HG02938 (cell line): ENCODE results near the gene CELA2B.

Experiments used
- ATAC-seq: cut with Tn5 transposase; IDR thresholded peaks from one replicate; pipeline ENCODE4 v1.9.1; 2021; ENCODE audit warnings: mild to moderate bottlenecking, moderate library complexity; ENCODE audit not compliant: unreplicated experiment

The CELA2B gene

DNA sequence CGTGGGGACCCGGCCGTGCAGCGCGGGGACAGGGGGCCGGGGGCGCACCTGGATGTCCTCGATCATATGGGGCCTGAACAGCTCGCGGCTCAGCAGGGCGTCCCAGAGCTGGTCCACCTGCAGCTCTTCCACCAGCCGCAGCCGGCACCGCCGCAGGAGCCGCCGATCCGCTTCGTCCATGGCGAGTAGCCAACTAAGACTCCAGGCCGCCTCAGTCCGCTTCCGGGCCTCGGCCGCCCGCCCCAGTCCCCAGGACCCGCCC, 48.0 kb downstream of the CELA2B start, which contains the start of gene CASP9:
TSS of gene CASP9 (minus strand) at position 195 of the 262 bp plus-strand sequence. CDS start at position 180, 15 bp downstream.
- no peak for ATAC-seq

DNA sequence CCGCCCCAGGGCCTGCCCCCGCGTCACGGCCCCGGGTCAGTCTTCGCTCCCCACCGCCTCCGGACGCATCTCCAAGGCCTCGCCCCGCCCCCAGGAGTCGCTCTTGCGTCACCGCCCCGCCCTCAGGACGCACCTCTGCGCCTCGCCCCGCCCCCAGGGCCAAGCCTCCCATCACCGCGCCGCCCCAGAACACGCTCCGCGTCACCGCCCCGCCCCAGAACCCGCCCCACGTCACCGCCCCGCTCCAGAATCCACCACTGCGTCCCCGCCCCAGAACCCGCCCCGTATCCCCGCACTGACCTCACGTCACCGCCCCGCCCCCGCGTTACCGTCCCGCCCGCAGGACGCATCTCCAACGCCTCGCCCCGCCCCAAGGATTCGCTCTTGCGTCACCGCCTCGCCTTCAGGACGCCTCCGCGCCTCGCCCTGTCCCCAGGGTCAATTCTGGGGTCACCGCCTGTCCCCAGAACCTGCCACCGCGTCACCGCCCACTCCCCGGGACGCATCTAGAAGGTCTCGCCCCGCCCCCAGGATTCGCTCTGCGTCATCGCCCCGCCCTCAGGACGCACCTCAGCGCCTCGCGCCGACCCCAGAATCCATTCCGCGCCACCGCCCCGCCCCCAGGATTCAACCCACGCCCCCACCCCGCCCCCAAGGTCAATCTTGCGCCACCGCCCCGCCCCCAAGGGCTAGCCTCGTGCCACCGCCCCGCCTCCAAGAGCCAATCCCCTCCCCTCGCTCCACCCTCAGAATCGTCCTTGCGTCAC, 48.6 kb downstream of the CELA2B start:
- ATAC-seq: peak; percentile 34

DNA sequence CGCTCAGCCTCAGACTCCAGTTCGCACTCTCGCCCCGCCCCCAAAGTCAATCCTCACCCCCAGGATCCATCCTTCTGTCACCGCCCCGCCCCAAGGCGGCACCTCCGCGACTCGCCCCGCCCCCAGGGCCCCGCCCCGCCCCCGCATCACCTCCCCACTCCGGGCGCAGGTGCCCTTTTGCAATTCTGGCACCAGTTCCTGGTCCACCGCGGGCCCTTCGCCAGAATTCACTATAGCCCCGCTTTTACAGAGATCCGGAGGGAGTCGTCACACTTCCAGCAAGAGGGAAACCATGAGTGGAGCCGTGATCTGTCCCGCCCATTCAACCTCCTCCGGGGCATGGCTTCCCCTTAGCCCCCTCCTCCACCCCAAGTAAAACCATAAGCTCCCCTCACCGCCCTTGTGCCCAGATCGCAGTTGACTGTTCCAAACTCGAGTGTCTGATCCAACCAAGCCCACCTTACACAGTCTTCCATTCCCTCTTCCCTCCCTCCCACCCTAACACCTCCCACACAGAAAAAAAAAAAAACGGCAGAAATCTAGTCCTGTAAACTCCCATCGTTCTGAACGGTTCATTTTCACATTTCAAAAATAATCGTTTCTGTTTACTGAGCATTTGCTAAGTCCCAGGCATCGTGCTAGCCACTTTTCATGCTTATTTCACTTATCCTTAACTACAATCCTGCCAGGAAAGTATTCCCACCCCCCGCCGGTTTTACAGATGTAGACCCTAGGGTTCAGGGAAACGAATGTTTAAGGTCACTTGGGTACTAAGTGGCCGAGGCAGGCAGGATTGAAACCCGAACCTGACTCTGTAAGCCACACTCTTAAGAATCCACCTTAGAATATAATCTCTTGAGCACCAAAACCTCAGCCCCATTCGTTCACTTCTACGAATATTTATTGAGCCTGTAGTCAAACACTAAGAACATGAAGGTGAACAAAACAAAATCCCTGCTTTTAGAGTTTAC, 49.4 kb downstream of the CELA2B start:
- peak; percentile 36 for ATAC-seq

DNA sequence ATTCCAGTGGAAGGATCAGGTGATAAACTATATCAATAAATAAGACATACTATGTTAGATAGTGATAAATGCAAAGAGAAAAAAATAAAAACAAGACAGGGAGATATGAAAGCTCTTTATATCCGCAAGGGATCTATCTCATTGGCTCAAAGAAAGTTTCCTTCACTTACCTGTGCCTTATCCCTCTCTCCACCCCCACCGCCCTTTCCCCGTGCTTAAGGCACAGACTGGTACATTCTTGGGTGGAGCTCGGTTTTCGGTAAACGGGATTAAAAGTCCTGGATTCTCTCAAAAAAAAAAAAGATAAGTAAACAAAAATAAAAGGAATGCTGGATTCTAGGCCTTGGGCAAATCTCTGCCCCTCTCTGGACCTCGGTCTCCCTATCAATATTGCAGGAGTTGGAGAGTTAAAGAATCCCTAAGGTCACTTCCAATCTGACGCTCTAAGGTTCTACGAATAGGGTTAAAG, 50.2 kb downstream of the CELA2B start:
- no peak for ATAC-seq

DNA sequence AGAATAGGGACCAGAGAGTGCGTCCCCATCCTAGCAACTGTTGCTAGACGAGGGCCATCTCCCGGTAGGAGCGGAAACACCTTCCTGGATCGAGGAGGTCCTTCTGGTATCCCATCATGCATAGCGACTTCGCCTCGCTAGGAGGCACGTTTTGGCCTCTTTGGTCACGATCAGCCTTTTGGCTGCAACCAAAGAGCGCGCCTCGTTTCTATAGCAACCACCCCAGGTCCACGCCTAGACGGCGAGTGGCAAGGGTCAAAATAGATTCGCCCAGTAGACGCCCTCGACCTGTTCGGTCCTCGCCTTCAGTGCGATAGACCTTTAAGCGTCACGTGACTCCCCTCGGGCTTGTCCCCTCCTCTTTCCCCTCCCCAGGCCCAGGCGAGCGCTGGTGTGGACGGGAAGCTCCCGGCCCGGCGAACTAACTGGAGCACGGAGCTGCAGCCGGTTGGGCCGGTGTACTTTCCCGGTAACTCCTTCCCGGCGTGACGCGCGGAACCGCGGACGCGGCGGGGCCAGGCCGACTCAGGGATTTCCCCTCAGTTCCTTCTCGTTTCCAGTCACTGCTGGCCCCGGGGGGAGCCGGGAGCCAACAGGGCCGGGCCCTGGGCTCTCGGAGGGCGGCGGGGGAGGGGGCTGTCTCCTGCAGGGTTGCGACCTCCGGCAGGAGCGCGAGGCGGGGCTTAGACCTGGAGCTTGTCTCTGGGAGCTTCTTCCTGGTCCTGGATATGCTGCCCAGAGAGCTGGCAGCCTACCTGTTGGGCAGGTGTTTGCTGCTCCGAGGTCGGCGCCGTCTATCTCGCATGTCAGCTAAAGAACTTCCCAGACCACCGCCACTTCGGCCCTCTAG, 50.8 kb downstream of the CELA2B start, which contains the start of gene DNAJC16:
TSS of gene DNAJC16 (plus strand) at position 359 of the 850 bp plus-strand sequence. CDS start 2,258 bp downstream, outside the sequence.
- ATAC-seq: peak; percentile 61

DNA sequence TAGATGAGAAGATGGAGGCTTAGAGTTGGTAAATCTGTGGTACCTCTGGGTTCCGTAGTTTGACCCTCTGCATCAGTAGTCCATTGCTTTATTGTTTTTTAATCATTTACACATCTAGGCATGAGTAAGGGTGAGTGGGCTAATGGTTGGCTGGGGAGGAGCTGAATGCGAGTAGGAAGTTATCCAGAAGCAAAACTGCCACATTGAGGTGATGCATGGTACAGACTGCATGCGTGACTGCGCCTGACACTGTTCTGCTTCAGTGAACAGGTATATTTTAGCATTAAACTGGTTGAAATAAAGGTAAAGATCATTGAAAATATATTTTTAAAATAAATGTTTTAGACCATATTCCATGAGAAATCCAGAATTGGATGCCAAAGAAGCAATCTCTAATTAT, 55.1 kb downstream of the CELA2B start:
- ATAC-seq: no peak

DNA sequence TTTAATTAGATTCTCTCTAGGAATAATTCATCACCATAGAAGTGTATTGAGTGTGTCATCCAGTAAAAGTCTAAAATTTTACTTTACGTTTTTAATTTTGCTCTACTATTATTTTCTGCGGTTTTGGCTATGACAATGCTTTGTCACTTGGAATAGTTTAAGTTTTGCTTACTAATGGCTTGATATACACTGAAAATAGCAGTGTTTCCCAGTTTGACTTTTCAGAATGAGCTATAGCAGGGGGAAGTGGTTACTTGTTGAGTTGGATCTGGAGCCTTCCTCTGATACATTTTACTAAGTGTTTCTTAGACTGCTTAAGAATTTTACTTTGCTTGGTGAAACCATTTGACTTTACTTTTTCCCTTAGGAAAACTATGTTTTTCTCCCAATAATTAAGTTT, 55.8 kb downstream of the CELA2B start:
- no peak for ATAC-seq

DNA sequence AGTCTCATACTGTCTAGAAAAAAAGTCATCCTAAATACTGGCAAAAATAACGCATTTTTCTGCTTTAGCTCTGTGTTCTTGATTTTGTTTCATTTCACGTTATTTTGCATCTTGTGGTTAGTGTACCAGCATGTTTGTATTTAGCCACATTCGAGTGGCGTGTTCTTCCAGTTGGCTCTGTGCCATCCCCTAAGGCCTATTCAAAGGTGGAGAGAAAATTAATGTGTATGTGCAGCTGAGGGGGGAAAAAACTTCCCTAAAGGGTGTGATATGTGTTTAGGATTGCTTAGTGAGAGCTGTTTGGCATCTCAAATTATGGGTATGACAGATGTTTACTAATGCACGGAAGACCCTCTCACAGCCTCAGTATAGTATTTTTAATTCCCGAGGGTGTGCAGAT, 62.9 kb downstream of the CELA2B start:
- no peak for ATAC-seq

DNA sequence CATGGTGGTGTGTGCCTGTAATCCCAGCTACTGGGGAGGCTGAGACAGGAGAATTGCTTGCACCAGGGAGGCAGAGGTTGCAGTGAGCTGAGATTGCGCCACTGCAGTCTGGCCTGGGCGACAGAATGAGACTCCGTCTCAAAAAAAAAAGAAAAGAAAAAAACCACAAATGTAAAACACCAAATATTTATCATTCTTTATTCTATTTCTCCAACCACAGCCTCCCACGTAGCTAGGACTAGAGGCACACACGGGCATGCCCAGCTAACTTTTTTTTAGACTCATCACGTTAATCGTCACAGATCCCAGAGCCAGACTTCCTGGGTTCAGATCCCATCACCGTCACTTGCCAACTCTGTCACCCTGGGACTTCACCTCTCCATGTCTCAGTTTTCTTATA, 64.3 kb downstream of the CELA2B start:
- no peak for ATAC-seq
